K562 (cell line): ENCODE measurements around the gene POLG. TPM values are rescaled to one million over a fixed set of nuclear protein-coding genes. Genes with fewer than 3 reads are reported as not detected.

Experiments used
- ATAC-seq: fragments of 200-7000 bp; cut with Tn5 transposase; 3 replicates; pipeline ENCODE4 v1.9.1; 2020; ENCODE audit warnings: moderate library complexity
- BruUV-seq: library from RNA; stranded (reverse); fragments of 400-500 nt; replicated peaks from 2 replicates; lab custom pipeline; 2021; lab: Mats Ljungman, UMichigan
- CTCF ChIA-PET: fragments of 300-600 bp; formaldehyde crosslinking; extraction: SDS; loops from one replicate; lab custom pipeline; 2021; ENCODE audit warnings: low intra/inter-chr PET ratio; lab: Yijun Ruan, JAX
- POLR2A ChIA-PET: fragments of 300-600, 350-650 bp; sonication (Branson Sonifier 250); formaldehyde crosslinking; extraction: SDS; loops from one replicate; lab custom pipeline; 2021; ENCODE audit warnings: antibody characterized with exemption, inconsistent platforms; lab: Yijun Ruan, JAX
- DNase-seq, 4 experiments: peaks; one replicate each; pipeline versions ENCODE4 v3.0.0 to v3.0.0-alpha.2; 2011 to 2018; ENCODE audit warnings: low spot score in 3 of 4, mixed read lengths in 3 of 4; ENCODE audit errors: extremely low read depth in 1 of 4
- FAIRE-seq: peaks from 2 replicates; lab custom pipeline; 2011; peaks lifted over from hg19 to GRCh38; lab: Jason Lieb, UNC
- H2AFZ ChIP-seq: 2 replicates; pipeline ENCODE4 v1.6.0; 2011; ENCODE audit warnings: low read depth, low read length, control low read depth, inconsistent platforms
- H3K27ac ChIP-seq: fragments of 200-600 bp; 3 replicates; pipeline ENCODE4 v1.8.0; 2011; ENCODE audit warnings: low read depth, mild to moderate bottlenecking, control low read depth, inconsistent platforms, low read length, moderate library complexity, mixed read lengths; ENCODE audit errors: extremely low read depth
- H3K27me3 ChIP-seq, 2 experiments: fragments of 300-600 bp in 1 of 2; 2 replicates in 1 of 2; 3 replicates in 1 of 2; pipeline versions ENCODE4 v1.6.0 to v1.8.0; 2011; ENCODE audit warnings: inconsistent platforms in 2 of 2, low read length in 2 of 2, mild to moderate bottlenecking in 1 of 2, mixed read lengths in 1 of 2, moderate library complexity in 1 of 2; ENCODE audit not compliant: control insufficient read depth in 2 of 2, insufficient read depth in 2 of 2
- H3K36me3 ChIP-seq: fragments of 300-600 bp; 3 replicates; pipeline ENCODE4 v1.8.0; 2011; ENCODE audit warnings: mild to moderate bottlenecking, low read length, inconsistent platforms; ENCODE audit not compliant: control insufficient read depth, insufficient read depth
- H3K4me1 ChIP-seq, 2 experiments: fragments of 200-600 bp in 1 of 2; replicated peaks in 1 of 2; 2 replicates in 1 of 2; 3 replicates in 1 of 2; pipeline versions ENCODE4 v1.5.1 to v1.8.0; 2011; ENCODE audit warnings: inconsistent platforms in 2 of 2, low read length in 2 of 2, mild to moderate bottlenecking in 1 of 2, mixed read lengths in 1 of 2, moderate library complexity in 1 of 2; ENCODE audit not compliant: control insufficient read depth in 2 of 2, insufficient read depth in 2 of 2
- H3K4me2 ChIP-seq: 2 replicates; pipeline ENCODE4 v1.6.1; 2011; ENCODE audit warnings: low read length, control low read depth, inconsistent platforms, mixed read lengths; ENCODE audit not compliant: insufficient read depth
- H3K4me3 ChIP-seq: fragments of 200-600 bp; sonication (generic), shearing (Covaris generic); 2 replicates; pipeline ENCODE4 v1.5.1; 2016; ENCODE audit warnings: control low read depth, inconsistent platforms
- H3K79me2 ChIP-seq: fragments of 200-600 bp; 3 replicates; pipeline ENCODE4 v1.8.0; 2011; ENCODE audit warnings: low read length, inconsistent platforms; ENCODE audit not compliant: control insufficient read depth, insufficient read depth
- H3K9ac ChIP-seq, 2 experiments: 2 replicates each; pipeline versions ENCODE4 v1.6.0 to v1.6.1; 2011; ENCODE audit warnings: low read depth in 2 of 2, low read length in 2 of 2, control low read depth in 1 of 2, inconsistent platforms in 1 of 2, mild to moderate bottlenecking in 1 of 2, mixed read lengths in 1 of 2; ENCODE audit not compliant: insufficient read depth in 1 of 2
- H3K9me1 ChIP-seq: one replicate; pipeline ENCODE4 v1.6.0; 2011; ENCODE audit warnings: inconsistent platforms, mild to moderate bottlenecking, low read length, moderate library complexity; ENCODE audit not compliant: control insufficient read depth, insufficient read depth
- H3K9me3 ChIP-seq: replicated peaks from 2 replicates; pipeline ENCODE4 v1.5.1; 2011; ENCODE audit warnings: low read depth, low read length, inconsistent platforms; ENCODE audit not compliant: control insufficient read depth, insufficient read depth
- H4K20me1 ChIP-seq: replicated peaks from 2 replicates; pipeline ENCODE4 v1.6.1; 2011; ENCODE audit warnings: low read length, inconsistent platforms, mixed read lengths; ENCODE audit not compliant: control insufficient read depth, insufficient read depth
- CC2D1A ChIP-seq: fragments of 450-650 bp; IDR thresholded peaks from 2 replicates; pipeline ENCODE4 v1.6.1; 2017; ENCODE audit warnings: mild to moderate bottlenecking
- GABPA ChIP-seq: fragments of 200-800 bp; sonication (Bioruptor generic); conservative IDR thresholded peaks from 2 replicates; pipeline ENCODE4 v1.6.1; 2016; ENCODE audit warnings: low read depth, missing genetic modification characterization, missing compliant biosample characterization
- HNRNPLL ChIP-seq: fragments of 200-400 bp; formaldehyde crosslinking; IDR thresholded peaks from 2 replicates; pipeline ENCODE4 v1.6.1; 2017; ENCODE audit warnings: low read length, low read depth, mild to moderate bottlenecking; ENCODE audit not compliant: poor library complexity, severe bottlenecking
- LARP7 ChIP-seq: fragments of 450-650 bp; IDR thresholded peaks from 2 replicates; pipeline ENCODE4 v1.6.1; 2016
- MCM3 ChIP-seq: fragments of 450-650 bp; IDR thresholded peaks from 2 replicates; pipeline ENCODE4 v1.6.1; 2016
- NCOA4 ChIP-seq: fragments of 450-650 bp; IDR thresholded peaks from 2 replicates; pipeline ENCODE4 v1.6.1; 2018; ENCODE audit warnings: mild to moderate bottlenecking; ENCODE audit not compliant: partially characterized antibody
- RAD21 ChIP-seq, 2 experiments: fragments of 250-450 bp in 1 of 2; fragments of 450-650 bp in 1 of 2; sonication (Bioruptor Pico) in 1 of 2; formaldehyde crosslinking in 1 of 2; IDR thresholded peaks in 1 of 2; conservative IDR thresholded peaks in 1 of 2; 2 replicates each; pipeline versions ENCODE4 v1.4.0 to v1.8.0; 2020 to 2022; ENCODE audit warnings: mild to moderate bottlenecking in 2 of 2, moderate library complexity in 1 of 2
- SMARCA4 ChIP-seq: fragments of 450-650 bp; IDR thresholded peaks from 2 replicates; pipeline ENCODE4 v1.6.1; 2016
- ZNF232 ChIP-seq: sonication (generic); formaldehyde crosslinking; IDR thresholded peaks from 2 replicates; pipeline ENCODE4 v1.8.0; 2022; ENCODE audit warnings: mild to moderate bottlenecking, missing genetic modification reagents
- ZNF507 ChIP-seq: conservative IDR thresholded peaks from 2 replicates; pipeline ENCODE4 v1.6.1; 2017; ENCODE audit warnings: missing genetic modification characterization, missing compliant biosample characterization
- WGBS: fragments of 100-300 bp; shearing (Covaris generic); methylation state at CpG from one replicate; pipeline ENCODE4 v1.1.6; 2016; ENCODE audit warnings: low coverage, mixed read lengths; ENCODE audit not compliant: insufficient coverage; ENCODE audit errors: missing lambda C conversion rate; 5-methylcytosine and 5-hydroxymethylcytosine counted together
- in situ Hi-C: fragments of 300-500 bp; cut with MboI; formaldehyde crosslinking; loops from 4 replicates; pipeline ENCODE4 v1.15.0; 2018; ENCODE audit warnings: inconsistent platforms, mixed read lengths
- intact Hi-C: fragments of 100-400 bp; cut with micrococcal nuclease; formaldehyde crosslinking; loops from 2 replicates; pipeline ENCODE4 v1.14.2; 2022
- polyA plus RNA-seq, 8 experiments: library from polyadenylated mRNA; depleted of rRNA in 4 of 8; stranded (reverse) in 5 of 8; unstranded in 3 of 8; fragments of >200 nt; fragmentation: Nextera tagmentation in 2 of 8; fragmentation: Illumina TruSeq in 1 of 8; extraction: Ambion mirVana in 2 of 8; extraction: Trizol in 1 of 8; gene quantifications; 2 replicates each; pipeline versions ENCODE4 v1.2.1 to v1.2.3, GENCODE V29; 2011 to 2014; ENCODE audit warnings: inconsistent platforms in 1 of 8, missing spikeins in 1 of 8
- total RNA-seq, 7 experiments: library from RNA; depleted of rRNA in 6 of 7; stranded (reverse); fragments of >200 nt in 6 of 7; fragmentation: Illumina TruSeq in 2 of 7; extraction: Trizol in 2 of 7; gene quantifications; 2 replicates each; pipeline versions ENCODE4 v1.2.1 to v1.2.3, GENCODE V29; 2011 to 2021; ENCODE audit warnings: low replicate concordance in 1 of 7
- TF ChIP-seq, protein P1 (sequence below), 2 experiments: fragments of 450-650 bp; formaldehyde crosslinking in 1 of 2; IDR thresholded peaks; 2 replicates each; pipeline versions ENCODE4 v1.4.0 to v1.6.1; 2014 to 2020; ENCODE audit warnings: mild to moderate bottlenecking in 2 of 2, borderline replicate concordance in 1 of 2, low read depth in 1 of 2
- TF ChIP-seq, protein P2 (sequence below), 3 experiments: IDR thresholded peaks in 2 of 3; conservative IDR thresholded peaks in 1 of 3; 2 replicates each; pipeline ENCODE4 v1.5.1; 2011 to 2012; ENCODE audit warnings: low read length in 3 of 3, mild to moderate bottlenecking in 3 of 3, control low read depth in 2 of 3, improper control_type of control experiment in 1 of 3, inconsistent platforms in 1 of 3, low read depth in 1 of 3, mixed read lengths in 1 of 3, moderate library complexity in 1 of 3; ENCODE audit not compliant: insufficient read depth in 2 of 3

POLG gene
- total and polyA plus RNA-seq, 9 of the 15 experiments (the other 6 are each of a cell fraction or from before 2014, with no cell fraction given) = 15.2 to 83.8 (median 38.6) TPM

DNA sequence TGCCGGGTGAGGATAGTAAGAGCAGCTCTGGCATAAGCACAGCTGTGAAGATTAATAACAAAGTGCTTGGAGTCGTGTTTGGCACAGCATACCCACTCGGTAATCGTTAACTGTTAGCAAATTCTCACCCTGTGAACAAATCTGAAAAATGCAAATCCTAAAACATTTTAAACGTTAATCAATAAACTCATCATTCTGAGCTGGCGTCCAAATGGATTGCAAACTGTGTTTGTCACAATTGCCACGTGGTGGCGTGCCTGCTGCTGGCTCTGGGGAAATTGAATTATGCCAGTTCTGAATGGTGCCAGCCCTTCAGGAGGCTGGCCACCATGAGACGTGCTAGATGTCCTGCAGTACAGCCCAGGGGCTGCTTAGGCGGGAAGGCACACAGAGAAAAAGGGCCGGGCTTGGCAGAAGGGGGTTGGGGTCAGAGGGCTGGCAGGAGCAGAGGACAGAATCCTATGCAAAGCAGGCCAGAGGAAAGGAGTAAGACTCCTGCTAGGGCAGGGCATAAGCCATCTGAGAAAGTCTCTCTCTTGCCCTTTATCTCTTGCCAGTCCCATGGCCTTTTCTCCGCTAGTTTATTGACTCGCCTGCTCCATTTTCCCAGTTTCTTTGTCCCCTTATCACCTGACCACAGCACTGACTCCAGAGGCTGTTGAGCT lies 22.1 kb upstream of the POLG start:
- WGBS = 2% methylated on average over 13 of the region's 13 CpGs
- in situ Hi-C loops (no loop called here), intact Hi-C loops (loop anchor here (10.0 kb wide), 1 partner anchor 198 kb away; no protein-coding TSS in a partner anchor)
- ChIA-PET POLR2A (interaction anchor here (0.7 kb wide), 1 partner anchor 1088 kb away, joined by 3 read pairs; no protein-coding TSS in a partner anchor), CTCF (interaction anchor here (0.6 to 5.1 kb wide), 3 partner anchors 42 to 74 kb away, joined by 3 to 65 read pairs (median 15); no protein-coding TSS in a partner anchor)
- FAIRE-seq (no peak), ATAC-seq (no peak), DNase-seq (no peak)
- H3K27ac ChIP-seq = no peak overlapping the region
- no peak overlapping the region for H2AFZ ChIP-seq
- no peaks in the 10 kb centered on the region for H3K9me1 ChIP-seq
- no peak overlapping the region for H3K9ac ChIP-seq
- H3K4me2 ChIP-seq = no peak overlapping the region
- H3K27me3 ChIP-seq = peaks cover 47 to 83% of the 10 kb centered on the region in 2 experiments
- peaks cover 17% of the 10 kb centered on the region for H4K20me1 ChIP-seq
- H3K9me3 ChIP-seq = no peaks in the 10 kb centered on the region
- peaks cover 0 to 30% of the 10 kb centered on the region in 2 experiments; a peak in 2 of 5 replicates for H3K4me1 ChIP-seq
- H3K79me2 ChIP-seq = no peaks in the 10 kb centered on the region
- no peak overlapping the region for H3K4me3 ChIP-seq
- no peaks in the 10 kb centered on the region for H3K36me3 ChIP-seq
- no TSS peak for BruUV-seq
- TF ChIP-seq NCOA4 (no peak), LARP7 (no peak), HNRNPLL (no peak), GABPA (tag) (no peak), MCM3 (no peak), SMARCA4 (no peak), CC2D1A (no peak), ZNF507 (tag) (no peak), RAD21 (CRISPR knock-in tag; conservative IDR thresholded peaks at IDR 0.05 in 1 of 2, IDR thresholded peaks at IDR 0.05 in 1 of 2) (peak in 1 of 2 experiments; percentile 9; a peak in 1 of 4 replicates), ZNF232 (CRISPR knock-in tag) (no peak)
- TF ChIP-seq, protein P1, sequence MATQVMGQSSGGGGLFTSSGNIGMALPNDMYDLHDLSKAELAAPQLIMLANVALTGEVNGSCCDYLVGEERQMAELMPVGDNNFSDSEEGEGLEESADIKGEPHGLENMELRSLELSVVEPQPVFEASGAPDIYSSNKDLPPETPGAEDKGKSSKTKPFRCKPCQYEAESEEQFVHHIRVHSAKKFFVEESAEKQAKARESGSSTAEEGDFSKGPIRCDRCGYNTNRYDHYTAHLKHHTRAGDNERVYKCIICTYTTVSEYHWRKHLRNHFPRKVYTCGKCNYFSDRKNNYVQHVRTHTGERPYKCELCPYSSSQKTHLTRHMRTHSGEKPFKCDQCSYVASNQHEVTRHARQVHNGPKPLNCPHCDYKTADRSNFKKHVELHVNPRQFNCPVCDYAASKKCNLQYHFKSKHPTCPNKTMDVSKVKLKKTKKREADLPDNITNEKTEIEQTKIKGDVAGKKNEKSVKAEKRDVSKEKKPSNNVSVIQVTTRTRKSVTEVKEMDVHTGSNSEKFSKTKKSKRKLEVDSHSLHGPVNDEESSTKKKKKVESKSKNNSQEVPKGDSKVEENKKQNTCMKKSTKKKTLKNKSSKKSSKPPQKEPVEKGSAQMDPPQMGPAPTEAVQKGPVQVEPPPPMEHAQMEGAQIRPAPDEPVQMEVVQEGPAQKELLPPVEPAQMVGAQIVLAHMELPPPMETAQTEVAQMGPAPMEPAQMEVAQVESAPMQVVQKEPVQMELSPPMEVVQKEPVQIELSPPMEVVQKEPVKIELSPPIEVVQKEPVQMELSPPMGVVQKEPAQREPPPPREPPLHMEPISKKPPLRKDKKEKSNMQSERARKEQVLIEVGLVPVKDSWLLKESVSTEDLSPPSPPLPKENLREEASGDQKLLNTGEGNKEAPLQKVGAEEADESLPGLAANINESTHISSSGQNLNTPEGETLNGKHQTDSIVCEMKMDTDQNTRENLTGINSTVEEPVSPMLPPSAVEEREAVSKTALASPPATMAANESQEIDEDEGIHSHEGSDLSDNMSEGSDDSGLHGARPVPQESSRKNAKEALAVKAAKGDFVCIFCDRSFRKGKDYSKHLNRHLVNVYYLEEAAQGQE (IDR thresholded peaks at IDR 0.05; ENCODE audit: borderline replicate concordance) = 0 out of 2 replicates have a peak, but pooled peaks have one; percentile 3
- TF ChIP-seq, protein P1 (CRISPR knock-in tag; IDR thresholded peaks at IDR 0.05; ENCODE audit: low read depth) = no peak
- TF ChIP-seq, protein P2, sequence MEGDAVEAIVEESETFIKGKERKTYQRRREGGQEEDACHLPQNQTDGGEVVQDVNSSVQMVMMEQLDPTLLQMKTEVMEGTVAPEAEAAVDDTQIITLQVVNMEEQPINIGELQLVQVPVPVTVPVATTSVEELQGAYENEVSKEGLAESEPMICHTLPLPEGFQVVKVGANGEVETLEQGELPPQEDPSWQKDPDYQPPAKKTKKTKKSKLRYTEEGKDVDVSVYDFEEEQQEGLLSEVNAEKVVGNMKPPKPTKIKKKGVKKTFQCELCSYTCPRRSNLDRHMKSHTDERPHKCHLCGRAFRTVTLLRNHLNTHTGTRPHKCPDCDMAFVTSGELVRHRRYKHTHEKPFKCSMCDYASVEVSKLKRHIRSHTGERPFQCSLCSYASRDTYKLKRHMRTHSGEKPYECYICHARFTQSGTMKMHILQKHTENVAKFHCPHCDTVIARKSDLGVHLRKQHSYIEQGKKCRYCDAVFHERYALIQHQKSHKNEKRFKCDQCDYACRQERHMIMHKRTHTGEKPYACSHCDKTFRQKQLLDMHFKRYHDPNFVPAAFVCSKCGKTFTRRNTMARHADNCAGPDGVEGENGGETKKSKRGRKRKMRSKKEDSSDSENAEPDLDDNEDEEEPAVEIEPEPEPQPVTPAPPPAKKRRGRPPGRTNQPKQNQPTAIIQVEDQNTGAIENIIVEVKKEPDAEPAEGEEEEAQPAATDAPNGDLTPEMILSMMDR (IDR thresholded peaks at IDR 0.05 in 2 of 3, conservative IDR thresholded peaks at IDR 0.05 in 1 of 3; ENCODE audit: insufficient read depth in 2 of 3, low read depth in 1 of 3, low read length in 3 of 3) = peak; percentile 36 to 59 (median 48)
